GM21737 (cell line): Measurements from ENCODE around the gene TENM3.

ENCODE experiments used
- ATAC-seq: cut with Tn5 transposase; IDR thresholded peaks from one replicate; pipeline ENCODE4 v1.9.1; 2021; ENCODE audit warnings: mild to moderate bottlenecking, moderate library complexity; ENCODE audit not compliant: unreplicated experiment

TENM3 gene

DNA sequence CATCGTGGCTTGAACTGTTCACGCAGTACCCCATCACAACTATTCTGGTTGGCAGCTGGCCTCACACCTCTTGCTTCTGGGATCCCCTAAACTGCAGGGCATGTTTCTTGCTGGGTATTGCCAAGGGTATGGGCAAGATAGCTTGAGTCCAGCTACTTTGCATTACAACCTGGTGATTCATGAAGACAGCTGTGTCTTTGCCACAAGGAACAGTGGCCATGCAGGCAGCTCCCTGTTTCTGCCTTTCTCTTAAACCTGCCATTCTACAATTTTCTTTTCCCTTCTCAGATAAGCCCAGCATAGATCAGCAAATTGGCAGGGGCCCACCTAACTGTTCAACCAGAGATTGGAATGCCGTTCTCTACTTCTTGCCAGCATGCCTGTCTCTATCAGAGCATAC lies 42.8 kb downstream of the TENM3 start:
- no peak for ATAC-seq

DNA sequence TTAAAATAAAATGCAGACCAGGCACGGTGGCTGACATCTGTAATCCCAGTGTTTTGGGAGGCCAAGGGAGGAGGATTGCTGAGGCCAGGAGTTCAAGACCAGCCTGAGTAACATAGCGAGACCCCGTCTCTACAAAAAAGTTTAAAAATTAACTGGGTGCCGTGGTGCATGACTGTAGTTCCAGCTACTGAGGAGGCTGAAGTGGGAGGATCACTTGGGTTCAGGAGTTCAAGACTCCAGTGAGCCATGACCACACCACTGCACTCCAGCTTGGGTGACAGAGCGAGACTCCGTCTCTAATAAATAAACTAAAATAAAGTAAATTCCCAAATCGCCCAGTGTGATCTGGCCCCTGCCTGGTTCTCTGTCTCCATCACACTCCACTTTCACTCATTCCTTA lies 43.7 kb downstream of the TENM3 start:
- ATAC-seq = no peak

DNA sequence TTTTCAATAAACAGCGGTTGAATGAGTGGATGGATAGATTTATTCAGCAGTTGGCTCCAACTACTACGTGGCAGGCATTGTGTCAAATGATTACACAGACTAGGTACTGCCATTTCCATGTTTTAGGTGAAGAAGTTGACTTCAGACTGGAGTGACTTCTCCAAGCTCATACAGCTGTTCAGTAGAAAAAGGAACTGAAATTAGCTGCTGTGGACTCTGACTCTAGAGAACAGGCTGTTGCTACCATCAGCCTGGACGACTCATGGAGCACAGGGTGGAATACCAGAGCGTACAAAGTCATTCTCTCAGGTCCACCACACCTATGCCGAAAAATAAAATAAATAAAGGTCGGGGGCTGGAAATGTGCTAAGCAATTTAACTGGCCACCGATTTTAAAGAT lies 45.3 kb downstream of the TENM3 start:
- no peak for ATAC-seq

DNA sequence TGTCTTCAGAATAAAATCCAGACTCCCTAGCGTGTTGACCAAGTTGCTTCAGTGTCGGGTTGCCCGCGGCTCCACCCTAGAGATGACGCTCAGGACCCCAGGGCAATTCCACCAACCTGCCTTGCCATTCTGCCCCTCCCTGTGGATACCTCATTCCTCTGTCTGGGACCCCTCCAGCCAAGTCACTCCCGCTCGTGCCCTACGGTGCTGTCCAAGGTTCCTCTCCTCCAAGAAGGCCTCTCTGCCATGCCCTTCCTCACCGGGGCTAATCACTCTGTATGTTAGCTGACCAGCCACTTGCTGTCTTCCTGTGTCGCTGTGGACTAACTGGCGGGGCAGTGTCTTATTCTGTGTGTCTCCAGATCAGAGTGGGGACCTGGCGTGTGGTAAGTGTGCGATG lies 46.6 kb downstream of the TENM3 start:
- ATAC-seq = no peak

DNA sequence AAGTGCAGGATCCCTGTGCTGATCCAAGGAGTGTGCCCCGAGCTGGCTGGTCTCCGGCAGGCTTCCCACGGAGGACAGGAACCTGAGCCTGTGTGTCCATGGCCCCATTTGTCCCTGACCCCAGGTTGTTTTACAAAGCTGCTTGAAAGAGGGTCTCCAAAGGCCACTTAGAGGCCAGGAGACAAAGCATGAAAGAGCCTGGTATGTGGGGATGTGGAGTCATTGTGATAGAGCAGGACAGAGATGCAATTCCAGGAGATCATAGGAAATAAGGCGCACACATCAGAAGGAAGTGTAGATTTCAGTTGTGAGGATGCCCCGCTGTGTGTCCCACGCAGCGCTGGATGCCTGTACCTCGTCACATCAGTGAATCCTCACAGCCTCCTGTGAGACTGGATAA lies 48.0 kb downstream of the TENM3 start:
- ATAC-seq = no peak

DNA sequence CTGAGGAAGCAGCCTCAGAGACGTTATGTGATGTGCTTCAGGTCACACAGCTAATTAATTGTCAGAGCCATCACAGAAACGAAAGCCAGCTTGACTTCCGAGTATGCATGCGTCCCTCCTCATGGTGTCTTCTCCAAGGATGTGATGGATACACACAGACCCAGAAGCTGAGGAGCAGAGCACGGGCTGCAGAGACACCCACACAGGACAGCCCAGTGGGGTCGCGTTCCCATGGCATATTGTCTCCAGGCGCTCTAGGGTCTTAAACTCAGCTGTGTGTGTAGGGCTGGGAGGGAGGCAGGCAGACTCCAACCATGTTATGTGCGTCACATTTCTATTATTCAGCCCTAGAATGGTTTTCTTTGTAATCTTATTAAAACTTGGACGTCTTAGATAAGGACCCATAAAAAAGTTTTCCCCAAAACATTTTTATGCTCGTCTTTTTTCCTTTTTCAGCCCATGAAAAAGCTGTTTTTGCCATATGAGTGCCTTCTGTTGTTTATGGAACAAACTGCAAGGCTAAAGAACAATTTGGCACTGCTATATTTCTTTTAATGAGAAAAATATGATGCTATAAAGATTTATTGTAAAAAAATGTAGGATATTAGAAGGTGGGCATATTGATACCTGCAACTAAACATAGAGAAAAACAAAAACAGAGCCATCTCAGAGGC lies 48.5 kb downstream of the TENM3 start:
- ATAC-seq = no peak

DNA sequence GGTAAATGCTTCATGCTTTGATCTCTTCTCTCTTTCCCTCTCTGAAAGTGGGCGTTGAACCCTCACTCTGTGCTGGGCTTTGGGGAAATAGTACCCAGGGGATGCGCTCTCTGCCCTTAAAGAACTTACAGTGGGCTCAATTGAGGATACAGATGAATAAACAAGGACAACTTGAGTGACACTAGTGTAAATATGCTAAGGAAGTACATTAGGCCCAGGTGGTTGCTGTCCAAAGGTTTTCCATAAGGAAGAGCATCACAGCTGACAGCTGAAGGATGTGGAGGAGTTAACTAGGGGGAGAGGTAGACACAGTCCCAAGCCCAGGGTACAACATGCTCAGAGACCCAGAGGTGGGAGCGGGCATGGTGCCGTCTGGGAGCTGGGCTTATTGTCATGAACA lies 49.4 kb downstream of the TENM3 start:
- ATAC-seq = no peak

DNA sequence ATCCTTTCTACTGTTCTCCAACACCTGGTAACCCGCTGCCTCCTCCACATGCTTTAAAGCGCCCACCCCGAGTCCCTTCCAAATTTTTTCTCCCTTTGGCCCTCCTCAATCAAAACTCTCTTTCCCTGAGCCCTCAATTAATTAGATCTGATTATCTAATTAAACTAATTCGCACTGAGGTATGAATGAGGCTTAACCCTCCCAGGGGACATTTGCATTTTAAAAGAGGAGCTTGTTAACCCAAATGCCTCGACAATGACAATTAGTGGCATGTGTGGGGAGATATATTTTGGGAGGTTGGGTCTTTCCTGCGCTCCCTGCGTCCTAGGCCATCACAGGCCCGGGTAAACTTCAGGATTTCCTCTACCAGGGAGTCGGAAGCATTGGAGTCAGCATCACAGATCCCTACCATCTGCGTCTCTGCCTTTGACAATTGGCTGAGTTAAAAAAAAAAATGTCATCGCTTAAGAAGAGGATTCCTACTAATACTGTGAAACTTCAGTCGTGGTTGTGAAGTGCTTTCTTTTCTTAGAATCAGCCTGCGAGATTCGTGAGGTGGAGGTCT lies 50.6 kb downstream of the TENM3 start:
- ATAC-seq = no peak

DNA sequence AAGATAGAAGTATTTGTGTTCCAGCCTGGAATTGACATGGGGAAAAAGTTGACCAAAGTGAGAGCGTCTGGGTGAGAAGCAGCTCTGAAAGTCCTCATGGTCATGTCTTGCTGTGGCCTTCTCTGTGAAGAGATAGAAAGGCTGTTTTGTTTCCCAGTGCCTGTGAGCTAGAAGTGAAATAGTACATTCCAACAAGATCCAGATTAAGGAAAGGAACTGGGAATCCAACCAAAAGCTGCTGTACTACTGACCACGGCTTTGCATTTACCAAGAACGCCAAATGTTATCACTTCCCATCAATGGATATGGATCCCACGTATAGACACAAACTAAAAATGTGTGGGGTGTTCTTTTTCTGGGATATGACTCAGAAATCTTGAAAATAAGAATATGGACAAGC lies 51.2 kb downstream of the TENM3 start:
- no peak for ATAC-seq

DNA sequence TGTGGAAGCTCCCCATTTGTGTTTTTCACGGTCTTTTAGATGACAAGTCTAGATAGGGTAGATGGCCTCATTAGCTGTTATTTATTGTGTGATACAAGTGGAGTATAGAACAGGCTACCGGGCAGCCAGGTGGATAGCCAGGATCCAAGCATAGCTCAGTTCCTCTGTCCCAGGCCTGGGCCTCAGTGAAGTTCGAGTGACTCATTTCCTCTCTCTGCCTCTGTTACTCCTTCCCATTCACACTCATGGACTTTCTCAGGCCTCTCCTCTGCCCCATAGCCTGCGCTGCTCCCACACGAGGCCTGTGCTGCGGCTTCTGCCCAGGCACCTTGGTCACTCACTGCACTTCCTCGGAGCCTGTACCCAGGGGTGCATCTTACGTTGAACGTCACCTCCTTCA lies 54.5 kb downstream of the TENM3 start:
- no peak for ATAC-seq

DNA sequence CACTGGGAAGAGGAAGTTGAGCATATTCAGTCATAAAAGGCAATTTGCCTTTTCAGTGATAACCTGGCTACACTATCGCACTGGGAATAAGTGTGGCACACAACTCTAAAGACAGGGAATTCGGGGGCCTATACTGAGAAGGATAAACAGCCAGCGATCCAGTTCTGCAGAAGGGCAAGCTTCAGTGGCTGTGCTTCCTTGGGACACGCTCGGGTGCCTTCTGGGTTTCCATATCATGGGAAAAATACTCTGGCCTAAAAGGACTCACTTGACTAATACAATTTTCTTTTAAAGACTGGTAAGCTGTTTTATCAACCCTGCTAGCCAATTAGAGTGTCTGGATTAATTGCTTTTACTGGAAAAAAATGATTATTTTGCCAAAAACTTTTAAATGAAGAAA lies 58.5 kb downstream of the TENM3 start:
- ATAC-seq = no peak

DNA sequence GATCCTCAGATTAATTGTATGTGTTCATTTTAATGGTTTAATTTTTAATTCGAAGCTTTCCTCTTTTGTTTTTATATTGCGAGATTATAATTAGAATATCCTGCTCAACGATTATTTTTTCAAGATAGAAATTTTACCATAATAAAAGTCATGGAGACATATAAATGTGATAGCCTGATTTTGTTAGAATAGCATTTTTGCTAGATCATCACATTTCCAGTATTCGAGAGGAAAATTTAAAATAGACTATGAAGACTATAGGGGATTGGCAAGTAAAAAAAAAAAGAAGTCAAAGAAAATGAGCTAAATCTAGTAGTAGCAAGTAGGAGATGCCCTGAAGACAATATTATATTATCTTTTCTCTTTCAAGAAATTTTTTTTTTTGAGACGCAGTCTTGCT lies 60.6 kb downstream of the TENM3 start:
- no peak for ATAC-seq

DNA sequence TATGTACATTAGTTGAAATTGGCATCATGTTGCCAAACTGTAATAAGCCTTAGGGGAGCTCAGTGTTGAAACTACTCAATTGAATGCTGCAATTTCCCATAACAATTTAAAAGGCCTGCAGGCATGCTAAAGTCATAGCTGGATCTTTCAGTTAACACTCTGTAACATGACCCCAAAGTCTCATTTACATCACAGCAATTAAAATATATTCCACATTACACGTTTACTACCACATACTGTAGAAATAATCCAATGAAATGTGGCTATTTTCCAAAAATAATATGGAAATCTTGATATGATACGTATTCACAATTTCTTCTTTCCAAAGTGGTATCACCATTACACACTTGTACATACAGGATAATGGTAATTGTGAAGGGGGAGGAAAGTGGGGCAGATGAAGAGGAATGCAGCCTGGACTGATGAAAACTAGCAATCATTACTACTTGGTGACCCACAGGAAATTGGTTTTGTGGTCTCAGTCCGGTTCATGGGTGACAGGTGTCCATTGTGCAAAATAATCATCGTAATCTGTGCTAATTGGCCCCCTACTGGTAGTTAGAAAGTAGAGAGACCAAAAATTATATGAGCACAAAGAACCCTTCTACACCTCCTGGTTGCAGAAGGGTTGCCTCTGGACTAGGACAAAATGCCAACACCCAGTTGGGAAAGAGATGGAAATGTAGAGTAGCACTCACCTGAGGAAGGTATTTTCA lies 63.7 kb downstream of the TENM3 start:
- ATAC-seq = no peak

DNA sequence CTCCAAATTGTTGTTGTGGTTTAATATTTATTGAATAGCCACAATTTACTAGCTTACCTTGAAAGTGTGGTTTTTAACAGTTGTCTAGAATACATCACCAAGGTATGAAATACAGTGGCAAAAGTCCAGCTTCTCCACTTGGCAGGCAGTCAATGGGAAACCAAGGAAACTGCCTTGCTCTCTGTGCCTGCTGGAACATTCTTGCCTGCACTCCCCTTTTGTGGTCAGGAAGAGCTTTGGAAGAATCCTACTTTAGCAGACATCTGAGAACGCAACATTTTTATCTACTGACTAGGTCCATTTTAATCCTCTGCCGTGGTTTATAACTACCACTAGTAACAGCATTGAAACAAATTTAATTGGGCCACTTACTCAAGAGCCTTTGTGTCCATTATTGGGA lies 64.5 kb downstream of the TENM3 start:
- ATAC-seq = no peak

DNA sequence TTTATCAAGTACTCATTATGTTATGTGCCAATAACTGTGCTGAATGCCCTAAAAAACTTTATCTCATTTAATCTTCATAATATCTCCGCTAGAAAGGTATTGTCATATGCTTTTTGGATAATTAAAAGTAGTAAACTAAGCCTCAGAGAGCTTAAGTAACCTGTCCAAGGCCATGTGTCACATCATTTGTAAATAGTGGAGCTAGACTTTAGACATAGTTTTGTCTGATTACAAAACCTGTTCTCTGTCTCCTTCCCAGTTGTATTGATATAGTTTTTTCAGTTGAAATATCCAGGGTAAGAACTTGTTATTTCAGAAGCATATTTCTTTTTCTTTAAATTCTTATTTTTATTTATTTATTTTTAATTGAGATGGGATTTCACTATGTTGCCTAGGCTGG lies 66.7 kb downstream of the TENM3 start:
- ATAC-seq = no peak

DNA sequence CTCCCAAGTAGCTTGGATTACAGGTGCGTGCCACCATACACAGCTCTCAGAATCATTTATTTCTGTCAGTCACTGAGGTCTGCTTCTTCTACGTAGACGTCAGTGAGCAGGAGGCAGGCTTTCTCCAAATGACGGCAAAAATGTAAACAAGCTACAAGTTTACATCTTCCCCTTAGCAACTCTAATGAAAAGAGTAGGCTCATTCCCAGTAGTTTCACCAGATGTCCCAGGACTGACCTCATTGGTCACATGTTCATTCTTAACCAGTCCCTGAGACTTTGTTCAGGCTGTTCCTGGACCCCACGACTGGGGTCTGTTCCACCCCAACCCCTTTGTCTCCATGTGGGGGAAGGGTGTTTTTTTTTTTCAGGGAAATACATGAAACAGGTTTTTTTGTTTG lies 67.1 kb downstream of the TENM3 start:
- no peak for ATAC-seq

DNA sequence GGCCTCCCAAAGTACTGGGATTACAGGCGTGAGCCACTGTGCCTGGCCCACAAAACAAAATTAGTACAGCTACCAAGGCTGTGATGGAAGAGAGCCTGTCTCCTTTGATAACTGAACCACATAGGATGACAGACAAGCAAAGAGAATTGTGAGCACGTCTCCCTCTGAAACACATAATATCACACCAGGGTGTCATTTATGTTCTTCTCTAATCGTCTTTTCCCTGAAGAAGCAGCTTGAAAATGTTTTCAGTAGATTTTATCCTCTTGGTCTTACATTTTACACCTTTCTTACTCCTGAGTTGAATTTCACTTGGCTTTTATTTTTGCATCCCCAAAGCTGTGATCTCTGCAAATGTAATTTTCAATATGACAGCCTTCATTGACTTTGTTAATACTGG lies 67.8 kb downstream of the TENM3 start:
- ATAC-seq = no peak

DNA sequence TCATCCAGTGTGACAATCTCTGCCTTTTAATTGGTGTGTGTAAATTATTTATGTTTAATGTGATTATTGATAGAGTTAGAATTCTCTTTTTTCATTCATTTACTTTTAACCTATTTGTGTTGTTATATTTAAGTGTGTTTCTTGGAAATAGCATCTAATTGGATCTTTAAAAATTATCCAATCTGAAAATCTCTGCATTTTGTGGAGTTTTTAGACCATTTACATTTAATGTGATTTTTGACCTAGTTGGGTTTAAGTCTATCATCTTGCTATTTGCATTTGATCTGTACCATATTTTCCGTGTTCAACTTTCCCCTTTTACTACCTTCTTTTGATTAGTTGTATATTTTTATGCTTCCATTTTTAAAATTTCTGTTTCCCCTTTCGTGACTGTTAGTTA lies 71.3 kb downstream of the TENM3 start:
- no peak for ATAC-seq

DNA sequence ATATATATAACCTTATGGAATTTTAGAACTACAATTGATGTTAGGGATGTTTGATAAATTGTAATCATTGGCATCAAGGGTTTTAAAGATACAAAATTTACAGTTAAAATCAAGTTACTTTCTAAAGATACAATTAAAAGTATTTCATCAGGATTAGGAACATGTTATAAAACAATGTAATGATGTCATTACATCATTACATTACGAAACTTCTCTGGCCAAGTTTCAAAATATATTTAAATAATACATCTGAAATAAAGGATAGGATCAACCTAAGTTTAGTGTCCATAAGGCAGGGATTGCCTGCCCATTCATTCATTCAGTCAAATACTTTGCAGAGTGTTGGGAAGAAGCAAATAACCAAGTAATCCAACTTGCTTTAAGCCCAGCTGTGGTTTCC lies 75.1 kb downstream of the TENM3 start:
- ATAC-seq = no peak

DNA sequence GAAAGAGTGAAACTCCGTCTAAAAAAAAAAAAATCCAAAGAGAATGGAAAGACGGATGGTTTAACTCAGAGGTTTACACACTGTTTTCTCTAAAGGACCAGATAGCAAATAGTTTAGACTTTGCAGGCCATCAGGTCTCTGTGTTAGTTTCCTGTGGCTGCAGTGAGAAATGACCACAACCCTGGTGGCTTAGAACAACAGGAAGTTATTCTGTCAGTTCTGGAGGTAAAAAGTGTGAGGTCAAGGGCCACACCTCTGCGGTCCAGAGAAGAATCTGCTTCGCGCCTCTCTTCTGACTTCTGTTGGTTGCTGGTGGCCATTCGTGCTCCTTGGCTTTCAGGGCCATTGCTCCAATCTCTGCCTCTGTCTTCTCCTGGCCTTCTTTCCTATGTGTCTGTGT lies 76.9 kb downstream of the TENM3 start:
- ATAC-seq = no peak

DNA sequence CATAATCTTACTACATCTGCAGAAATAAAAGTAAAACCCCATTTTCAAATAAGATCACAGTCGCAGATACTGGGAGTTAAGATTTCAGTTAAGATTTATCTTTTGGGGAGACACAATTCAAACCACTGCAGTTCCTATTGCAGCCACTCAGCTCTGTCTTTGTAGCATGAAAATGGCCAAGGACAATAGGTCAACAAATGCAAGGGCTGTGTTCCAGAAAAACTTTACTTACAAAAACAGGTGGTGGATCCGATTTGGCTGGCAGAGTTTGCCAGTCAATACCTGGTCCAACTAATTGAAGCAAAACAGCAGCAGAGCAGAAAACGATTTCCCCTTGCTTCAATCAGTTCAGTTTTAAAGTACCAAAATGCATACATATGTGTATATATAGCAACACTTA lies 77.4 kb downstream of the TENM3 start:
- ATAC-seq = no peak

DNA sequence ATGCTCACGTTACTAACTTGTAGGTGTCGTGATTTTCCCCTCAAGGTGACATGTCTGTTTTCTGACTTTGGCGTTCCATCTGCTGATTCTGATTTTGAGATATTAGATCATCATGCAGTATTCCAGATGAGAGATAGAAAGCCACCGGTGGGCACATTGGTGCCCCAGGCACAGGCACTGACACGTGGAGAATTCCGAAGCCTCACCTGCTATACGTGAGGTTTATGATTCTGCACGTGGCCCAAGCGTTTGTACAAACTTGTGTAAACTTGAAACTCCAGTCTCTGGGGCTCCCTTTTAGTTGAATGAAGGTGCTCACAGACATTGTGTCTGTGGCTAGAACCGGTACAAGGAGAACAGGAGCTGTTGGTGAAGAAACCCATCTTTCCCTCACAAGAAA lies 81.1 kb downstream of the TENM3 start:
- no peak for ATAC-seq

DNA sequence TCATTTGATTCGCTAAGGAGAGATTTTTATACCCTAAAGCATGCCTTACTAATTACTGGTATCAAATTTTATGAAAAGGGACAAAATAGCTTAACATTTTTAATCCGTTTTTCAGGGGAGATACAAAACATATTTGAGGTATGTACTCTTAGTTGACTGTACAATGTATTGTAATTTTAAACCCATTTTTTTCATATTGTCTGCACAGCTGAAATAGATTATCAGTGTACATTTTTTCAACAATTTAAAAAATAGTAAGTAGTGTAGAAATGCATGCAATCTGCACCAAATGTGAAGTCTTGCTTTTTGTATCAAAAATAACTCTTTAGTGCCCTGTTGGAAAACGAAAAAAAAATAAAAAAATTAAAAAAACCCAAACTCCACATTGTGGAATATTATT lies 82.2 kb downstream of the TENM3 start:
- ATAC-seq = no peak
